Neural progenitor cell (in vitro differentiated cells): ENCODE measurements around the gene METTL3. TPM values are rescaled to one million over a fixed set of nuclear protein-coding genes. Genes with fewer than 3 reads are reported as not detected.

Experiments used
- DNase-seq: peaks from one replicate; pipeline ENCODE4 v3.0.0-alpha.2; 2016; ENCODE audit warnings: low spot score
- H2AFZ ChIP-seq: fragments of 200-600 bp; sonication (generic); replicated peaks from 2 replicates; pipeline ENCODE4 v1.6.1; 2016; ENCODE audit warnings: antibody characterized with exemption
- H3F3A ChIP-seq: fragments of 200-600 bp; sonication (generic); 2 replicates; pipeline ENCODE4 v1.6.1; 2016; ENCODE audit warnings: antibody characterized with exemption, low read depth
- H3K27ac ChIP-seq: fragments of 200-600 bp; sonication (generic); 2 replicates; pipeline ENCODE4 v1.5.1; 2016; ENCODE audit warnings: mild to moderate bottlenecking
- H3K27me3 ChIP-seq: fragments of 200-600 bp; sonication (generic); 2 replicates; pipeline ENCODE4 v1.6.1; 2016; ENCODE audit warnings: mild to moderate bottlenecking, moderate library complexity
- H3K36me3 ChIP-seq: fragments of 200-600 bp; sonication (generic); 2 replicates; pipeline ENCODE4 v1.5.1; 2016
- H3K4me1 ChIP-seq: fragments of 200-600 bp; sonication (generic); 2 replicates; pipeline ENCODE4 v1.6.1; 2016; ENCODE audit warnings: mixed run types
- H3K4me2 ChIP-seq: fragments of 200-600 bp; sonication (generic); 2 replicates; pipeline ENCODE4 v1.6.1; 2016
- H3K4me3 ChIP-seq: fragments of 200-600 bp; sonication (generic); 2 replicates; pipeline ENCODE4 v1.5.1; 2016
- H3K79me2 ChIP-seq: fragments of 200-600 bp; sonication (generic); 2 replicates; pipeline ENCODE4 v1.6.1; 2016; ENCODE audit warnings: low read depth
- H3K9ac ChIP-seq: fragments of 200-600 bp; sonication (generic); 2 replicates; pipeline ENCODE4 v1.6.1; 2016
- H3K9me3 ChIP-seq: fragments of 200-600 bp; sonication (generic); 2 replicates; pipeline ENCODE4 v1.5.1; 2016; ENCODE audit warnings: low read depth
- H4K20me1 ChIP-seq: fragments of 200-600 bp; sonication (generic); 2 replicates; pipeline ENCODE4 v1.6.1; 2016; ENCODE audit warnings: low read depth
- H3K27ac Mint-ChIP-seq: 3 replicates; pipeline ENCODE4 v1.8.0; 2021; ENCODE audit warnings: mixed read lengths
- H3K27me3 Mint-ChIP-seq: 2 replicates; pipeline ENCODE4 v1.8.0; 2022; ENCODE audit warnings: low read depth, mild to moderate bottlenecking, inconsistent platforms, moderate library complexity, mixed read lengths; ENCODE audit not compliant: insufficient read depth
- H3K36me3 Mint-ChIP-seq: 3 replicates; pipeline ENCODE4 v1.8.0; 2021; ENCODE audit warnings: mixed read lengths
- H3K4me1 Mint-ChIP-seq: 3 replicates; pipeline ENCODE4 v1.8.0; 2021; ENCODE audit warnings: mixed read lengths
- H3K4me3 Mint-ChIP-seq: 3 replicates; pipeline ENCODE4 v1.8.0; 2021; ENCODE audit warnings: mild to moderate bottlenecking, moderate library complexity, mixed read lengths
- H3K9me3 Mint-ChIP-seq: 3 replicates; pipeline ENCODE4 v1.8.0; 2020; ENCODE audit warnings: mixed read lengths
- CTCF ChIP-seq: fragments of 200-600 bp; sonication (generic); IDR thresholded peaks from 2 replicates; pipeline ENCODE4 v1.5.1; 2017; ENCODE audit warnings: antibody characterized with exemption, mild to moderate bottlenecking
- EZH2 ChIP-seq: fragments of 200-600 bp; sonication (generic); IDR thresholded peaks from 2 replicates; pipeline ENCODE4 v1.6.1; 2017; ENCODE audit warnings: antibody characterized with exemption, mild to moderate bottlenecking, moderate library complexity
- EZH2phosphoT487 ChIP-seq: fragments of 200-600 bp; sonication (generic); IDR thresholded peaks from 2 replicates; pipeline ENCODE4 v1.6.1; 2017; ENCODE audit warnings: antibody characterized with exemption
- total RNA-seq: library from RNA; depleted of rRNA; stranded (reverse); fragments of >200 nt; gene quantifications from 2 replicates; pipeline ENCODE4 v1.2.3, GENCODE V29; 2015; ENCODE audit warnings: low replicate concordance

Gene METTL3
- total RNA-seq, 1 donor from 2014 or later = 99.5 TPM

DNA sequence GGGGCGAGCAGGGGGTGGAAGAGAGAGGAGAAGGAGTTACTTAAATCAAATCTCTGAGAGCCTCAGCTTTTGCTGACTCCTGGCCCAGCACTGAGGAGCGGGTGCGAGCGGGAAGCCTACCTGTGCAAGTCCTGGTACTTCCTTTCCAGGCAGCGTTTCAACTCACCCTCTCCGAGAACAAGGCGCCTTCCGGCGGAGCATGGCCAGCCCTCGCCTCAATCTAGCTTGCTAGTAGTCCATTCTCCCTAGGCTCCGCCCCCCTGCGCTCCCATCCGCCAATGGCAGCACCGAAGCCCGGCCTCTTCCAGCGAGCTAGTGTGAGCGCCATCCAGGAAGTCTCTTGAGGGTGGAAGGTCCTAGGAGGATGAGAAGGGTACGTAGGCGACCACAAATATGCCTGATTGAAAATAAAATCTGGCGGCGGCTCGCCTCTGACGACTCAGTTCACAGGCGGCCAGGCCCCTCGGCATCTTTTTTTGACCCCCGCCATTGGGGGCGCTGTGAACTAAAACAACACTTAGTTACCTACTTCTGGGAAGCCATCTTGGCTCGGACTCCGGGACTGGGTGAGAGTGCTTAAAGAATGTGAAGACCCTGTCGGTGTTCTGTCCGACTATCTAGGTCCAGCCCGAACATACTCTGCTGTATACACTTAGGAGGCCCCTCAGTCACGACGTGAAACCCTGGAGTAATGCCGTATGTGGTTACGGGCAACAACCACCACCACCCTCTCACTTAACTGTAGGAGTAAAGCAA lies 55.0 kb downstream of the METTL3 start, which contains the start of gene CHD8:
TSS of gene CHD8 (minus strand) at position 212 of the 756 bp plus-strand sequence. CDS start 24,480 bp downstream, outside the sequence.
- peak within 1 kb of the TSS; percentile 92 for H3K27ac ChIP-seq
- peaks cover 13% of the 10 kb centered on the region for H4K20me1 ChIP-seq
- TF ChIP-seq EZH2phosphoT487 (no peak), CTCF (peak; percentile 81), EZH2 (peak; percentile 48)
- no peaks in the 10 kb centered on the region for H3K9me3 Mint-ChIP-seq
- peak within 1 kb of the TSS; percentile 86 for H3K4me3 ChIP-seq
- peak within 1 kb of the TSS; percentile 95 for H3K4me3 Mint-ChIP-seq
- H3K4me2 ChIP-seq = peak within 1 kb of the TSS; percentile 85
- peak; percentile 100 for DNase-seq
- H3K4me1 ChIP-seq = peaks cover 16% of the 10 kb centered on the region
- H3K27ac Mint-ChIP-seq = peak within 1 kb of the TSS; percentile 98
- H3K79me2 ChIP-seq = peaks cover 48% of the 10 kb centered on the region
- peak within 1 kb of the TSS; percentile 91 for H2AFZ ChIP-seq
- peaks cover 18% of the 10 kb centered on the region for H3F3A ChIP-seq
- H3K4me1 Mint-ChIP-seq = peaks cover 23% of the 10 kb centered on the region
- H3K36me3 ChIP-seq = peaks cover 7% of the 10 kb centered on the region
- peak within 1 kb of the TSS; percentile 91 for H3K9ac ChIP-seq
- H3K27me3 ChIP-seq = no peaks in the 10 kb centered on the region
- H3K27me3 Mint-ChIP-seq = peaks cover 3% of the 10 kb centered on the region
- no peaks in the 10 kb centered on the region for H3K9me3 ChIP-seq
- peaks cover 13% of the 10 kb centered on the region for H3K36me3 Mint-ChIP-seq

DNA sequence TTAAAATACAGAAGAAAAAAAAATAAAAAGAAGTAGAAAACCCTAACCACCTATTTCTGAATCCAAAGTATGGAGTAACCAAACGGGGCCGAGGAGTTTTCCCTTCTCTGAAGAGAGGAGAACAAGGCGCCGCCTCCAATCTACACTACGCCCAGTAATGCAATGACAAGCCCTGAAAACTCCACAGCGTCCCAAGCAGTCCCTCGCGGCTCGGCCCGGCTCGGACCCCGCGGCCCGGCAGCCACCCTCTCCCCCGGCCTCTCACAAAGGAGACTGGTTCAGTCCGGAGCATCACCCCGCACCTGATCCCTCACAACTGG lies 55.6 kb downstream of the METTL3 start:
- Mint-ChIP-seq H3K9me3 (no peaks in the 10 kb centered on the region), H3K36me3 (peaks cover 12% of the 10 kb centered on the region), H3K27ac (peak overlapping the region; percentile 98), H3K4me1 (peaks cover 23% of the 10 kb centered on the region), H3K27me3 (peaks cover 3% of the 10 kb centered on the region), H3K4me3 (peak overlapping the region; percentile 95)
- TF ChIP-seq EZH2 (no peak), EZH2phosphoT487 (no peak), CTCF (no peak)
- peaks cover 18% of the 10 kb centered on the region for H3F3A ChIP-seq
- H3K79me2 ChIP-seq = peaks cover 53% of the 10 kb centered on the region
- no peak for DNase-seq
- H4K20me1 ChIP-seq = peaks cover 16% of the 10 kb centered on the region
- H3K27me3 ChIP-seq = no peaks in the 10 kb centered on the region
- peaks cover 7% of the 10 kb centered on the region for H3K36me3 ChIP-seq
- peak overlapping the region; percentile 38 for H2AFZ ChIP-seq
- peak overlapping the region; percentile 86 for H3K4me3 ChIP-seq
- peaks cover 16% of the 10 kb centered on the region for H3K4me1 ChIP-seq
- peak overlapping the region; percentile 85 for H3K4me2 ChIP-seq
- H3K9me3 ChIP-seq = no peaks in the 10 kb centered on the region
- H3K27ac ChIP-seq = peak overlapping the region; percentile 84
- H3K9ac ChIP-seq = peak overlapping the region; percentile 91

DNA sequence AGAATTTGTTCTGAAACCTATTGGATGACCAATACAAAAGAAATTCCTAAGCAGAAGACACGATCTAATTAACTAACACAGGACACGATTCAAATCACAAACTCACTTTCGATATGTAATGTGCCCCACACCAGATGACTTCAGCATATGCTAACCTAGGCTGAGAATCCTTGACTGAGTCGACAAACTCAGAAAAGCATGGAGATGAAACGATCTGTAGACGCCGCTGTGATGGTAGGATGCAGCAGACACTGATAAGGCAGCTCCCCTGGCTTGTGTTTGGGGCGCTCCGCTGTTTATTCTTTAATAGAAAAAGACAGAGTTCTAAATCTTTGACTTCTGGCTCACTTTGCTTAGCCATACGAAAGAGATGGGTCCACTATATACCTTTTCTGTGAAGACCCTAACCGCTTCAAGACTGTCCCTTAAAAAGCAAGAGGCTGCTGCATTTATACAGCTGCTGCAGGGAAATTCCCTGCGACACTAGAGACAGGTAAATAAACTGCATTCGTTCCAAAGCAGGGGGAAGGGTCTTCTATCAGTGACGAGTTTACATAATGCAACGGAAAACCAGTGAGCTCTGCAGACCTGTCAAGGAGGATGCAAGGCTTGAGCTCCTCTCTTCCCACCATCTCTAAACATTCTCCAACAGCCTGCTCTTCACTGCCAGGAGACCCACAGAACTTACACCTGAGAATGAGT lies 56.1 kb downstream of the METTL3 start:
- no peak overlapping the region for H3K27ac ChIP-seq
- peaks cover 15% of the 10 kb centered on the region for H3K36me3 Mint-ChIP-seq
- no peaks in the 10 kb centered on the region for H3K9me3 Mint-ChIP-seq
- peaks cover 3% of the 10 kb centered on the region for H3K27me3 Mint-ChIP-seq
- H3K27ac Mint-ChIP-seq = peak overlapping the region; percentile 98
- DNase-seq = no peak
- peaks cover 23% of the 10 kb centered on the region for H3K4me1 Mint-ChIP-seq
- H3F3A ChIP-seq = peaks cover 18% of the 10 kb centered on the region
- H3K4me1 ChIP-seq = peaks cover 16% of the 10 kb centered on the region
- no peaks in the 10 kb centered on the region for H3K9me3 ChIP-seq
- no peaks in the 10 kb centered on the region for H3K27me3 ChIP-seq
- peak overlapping the region; percentile 95 for H3K4me3 Mint-ChIP-seq
- peaks cover 21% of the 10 kb centered on the region for H4K20me1 ChIP-seq
- H3K9ac ChIP-seq = peak overlapping the region; percentile 91
- peak overlapping the region; percentile 86 for H3K4me3 ChIP-seq
- peak overlapping the region; percentile 85 for H3K4me2 ChIP-seq
- H3K79me2 ChIP-seq = peaks cover 59% of the 10 kb centered on the region
- H2AFZ ChIP-seq = no peak overlapping the region
- H3K36me3 ChIP-seq = peaks cover 7% of the 10 kb centered on the region
- TF ChIP-seq EZH2 (no peak), CTCF (no peak), EZH2phosphoT487 (no peak)
